Dendritic cell treated with granulocyte-macrophage colony-stimulating factor and Interleukin-4, amounts not matched to agents 40 ng/mL and 50 ng/mL, for 4 days (primary cell): ENCODE results near the gene NWD2.
A peak's percentile ranks its signal among the peaks of the same experiment; 100 is the strongest.
"Not testable (repeated sequence)": the region's sequence is repeated elsewhere in the genome, so short reads cannot be mapped to it uniquely, and the experiment has no call there.

Experiments used
- H3K27ac Mint-ChIP-seq: one replicate; pipeline ENCODE4 v1.8.0; 2022; ENCODE audit warnings: mild to moderate bottlenecking, mixed read lengths
- H3K27me3 Mint-ChIP-seq: one replicate; pipeline ENCODE4 v1.8.0; 2022; ENCODE audit warnings: mild to moderate bottlenecking, mixed read lengths
- H3K36me3 Mint-ChIP-seq: one replicate; pipeline ENCODE4 v1.8.0; 2022; ENCODE audit warnings: low read depth, mixed read lengths
- H3K4me1 Mint-ChIP-seq: one replicate; pipeline ENCODE4 v1.8.0; 2022; ENCODE audit warnings: low read depth, mixed read lengths
- H3K4me3 Mint-ChIP-seq: one replicate; pipeline ENCODE4 v1.8.0; 2022; ENCODE audit warnings: mild to moderate bottlenecking, moderate library complexity, mixed read lengths
- H3K9me3 Mint-ChIP-seq: one replicate; pipeline ENCODE4 v1.8.0; 2022; ENCODE audit warnings: mixed read lengths
- intact Hi-C: fragments of 100-400 bp; cut with micrococcal nuclease; formaldehyde crosslinking; loops from one replicate; pipeline ENCODE4 v1.15.0; 2022

The NWD2 gene

DNA sequence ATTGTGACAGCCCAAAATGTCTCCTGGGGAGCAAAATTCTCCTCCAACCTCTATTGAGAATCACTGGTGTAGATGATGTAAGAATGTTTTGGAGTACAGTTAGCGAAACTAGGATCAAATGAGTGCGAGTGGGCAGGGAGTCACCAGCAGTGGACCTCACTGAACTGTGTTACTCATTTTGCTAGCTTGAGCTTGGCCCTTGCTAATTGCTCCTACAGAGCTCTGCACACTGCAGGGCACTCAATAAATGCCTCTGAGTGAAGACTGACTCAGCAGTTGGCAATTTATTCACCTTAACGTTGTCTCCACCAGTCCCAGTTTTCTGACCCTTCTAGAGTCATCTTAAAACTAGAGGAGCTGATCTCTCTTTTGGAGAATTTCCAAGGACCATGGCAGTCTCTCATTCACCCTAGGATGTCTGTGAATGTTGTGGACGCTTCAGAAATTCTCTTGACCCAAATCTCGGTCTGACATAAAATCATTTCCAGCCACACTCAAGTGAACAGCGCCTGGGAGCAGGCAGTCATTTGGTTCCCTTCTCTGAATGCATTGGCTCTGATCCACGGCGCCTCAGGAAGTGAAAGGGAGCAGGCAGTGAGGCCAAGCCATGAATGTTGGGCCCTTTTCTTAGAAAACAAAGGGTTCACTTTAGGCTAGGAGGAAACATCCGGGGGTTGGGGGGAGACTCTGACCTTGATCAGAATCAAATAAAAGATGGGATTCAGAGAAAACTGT lies 148.1 kb downstream of the NWD2 start:
- Mint-ChIP-seq H3K27me3 (no peaks in the 10 kb centered on the region), H3K9me3 (no peaks in the 10 kb centered on the region), H3K36me3 (no peaks in the 10 kb centered on the region), H3K4me1 (peaks cover 40% of the 10 kb centered on the region), H3K27ac (peak overlapping the region; percentile 39), H3K4me3 (no peak overlapping the region)
- intact Hi-C loops, result loop anchor here (5.0 kb wide), 4 partner anchors 325 to 1100 kb away; no protein-coding TSS in a partner anchor

DNA sequence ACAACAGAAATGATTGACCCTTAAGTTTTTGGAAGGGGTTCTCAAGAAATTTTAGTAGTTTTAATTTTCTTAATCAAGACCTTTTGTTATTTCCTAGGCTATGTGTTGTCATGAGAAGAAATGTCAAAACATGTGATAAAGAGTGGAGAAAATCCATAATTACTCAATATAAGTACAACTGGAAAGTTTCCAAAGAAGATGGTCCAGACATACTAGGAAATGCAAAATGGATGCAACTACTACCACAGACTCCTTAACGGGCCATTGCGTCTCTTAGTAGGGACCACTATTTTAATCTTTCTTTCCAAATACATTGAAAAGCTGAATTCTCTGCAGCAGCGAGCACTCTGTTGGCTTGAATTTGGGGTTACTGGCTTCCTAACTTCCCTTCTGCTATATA lies 148.8 kb downstream of the NWD2 start:
- intact Hi-C loops, result loop anchor here (5.0 kb wide), 4 partner anchors 326 to 1101 kb away; no protein-coding TSS in a partner anchor
- H3K36me3 Mint-ChIP-seq, result no peaks in the 10 kb centered on the region
- H3K27ac Mint-ChIP-seq, result no peak overlapping the region
- no peak overlapping the region for H3K4me3 Mint-ChIP-seq
- no peaks in the 10 kb centered on the region for H3K9me3 Mint-ChIP-seq
- H3K27me3 Mint-ChIP-seq, result no peaks in the 10 kb centered on the region
- H3K4me1 Mint-ChIP-seq, result peaks cover 40% of the 10 kb centered on the region

DNA sequence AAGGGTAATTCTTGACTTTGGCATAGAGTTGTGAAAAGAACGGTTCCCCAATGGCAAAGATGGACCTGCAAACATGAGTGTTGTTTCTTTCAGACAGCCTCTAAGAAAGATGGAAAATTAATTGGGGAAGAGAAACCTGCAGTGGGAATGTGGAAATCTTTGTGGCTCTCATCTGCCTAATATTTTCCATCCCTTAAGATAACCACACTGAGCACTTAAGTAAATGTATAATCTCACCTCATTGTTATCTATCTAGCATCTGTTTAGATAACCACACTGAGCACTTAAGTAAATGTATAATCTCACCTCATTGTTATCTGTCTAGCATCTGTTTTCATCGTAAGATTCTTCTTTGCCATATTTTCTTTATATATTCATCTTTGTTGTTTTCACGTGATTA lies 149.3 kb downstream of the NWD2 start:
- intact Hi-C loops, result loop anchor here (5.0 kb wide), 4 partner anchors 327 to 1102 kb away; no protein-coding TSS in a partner anchor
- no peak overlapping the region for H3K27ac Mint-ChIP-seq
- H3K36me3 Mint-ChIP-seq, result no peaks in the 10 kb centered on the region
- no peaks in the 10 kb centered on the region for H3K27me3 Mint-ChIP-seq
- no peaks in the 10 kb centered on the region for H3K9me3 Mint-ChIP-seq
- peaks cover 36% of the 10 kb centered on the region for H3K4me1 Mint-ChIP-seq
- H3K4me3 Mint-ChIP-seq, result no peak overlapping the region

DNA sequence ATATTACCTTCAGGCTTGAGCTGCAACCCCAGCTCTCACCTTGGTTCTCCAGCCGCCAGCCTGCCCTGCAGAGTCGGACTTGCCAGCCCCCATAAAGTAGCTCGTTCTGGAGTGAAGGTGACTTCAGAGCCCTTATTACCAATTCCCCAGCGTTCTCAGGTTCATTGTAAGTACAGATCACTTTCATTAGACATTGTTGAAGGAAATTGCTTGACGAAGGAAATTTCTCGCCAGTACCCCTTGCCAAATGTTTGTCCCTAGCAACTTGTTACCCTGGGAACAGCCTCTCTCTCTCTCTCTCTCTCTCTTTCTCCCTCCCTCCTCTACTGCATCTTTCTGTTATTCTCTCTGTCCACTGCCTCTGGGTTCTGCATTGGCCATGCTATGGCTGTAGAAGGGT lies 153.0 kb downstream of the NWD2 start:
- Mint-ChIP-seq H3K4me1 (peaks cover 24% of the 10 kb centered on the region), H3K36me3 (no peaks in the 10 kb centered on the region), H3K4me3 (no peak overlapping the region), H3K9me3 (no peaks in the 10 kb centered on the region), H3K27ac (no peak overlapping the region), H3K27me3 (no peaks in the 10 kb centered on the region)
- intact Hi-C loops, result no loop called here

DNA sequence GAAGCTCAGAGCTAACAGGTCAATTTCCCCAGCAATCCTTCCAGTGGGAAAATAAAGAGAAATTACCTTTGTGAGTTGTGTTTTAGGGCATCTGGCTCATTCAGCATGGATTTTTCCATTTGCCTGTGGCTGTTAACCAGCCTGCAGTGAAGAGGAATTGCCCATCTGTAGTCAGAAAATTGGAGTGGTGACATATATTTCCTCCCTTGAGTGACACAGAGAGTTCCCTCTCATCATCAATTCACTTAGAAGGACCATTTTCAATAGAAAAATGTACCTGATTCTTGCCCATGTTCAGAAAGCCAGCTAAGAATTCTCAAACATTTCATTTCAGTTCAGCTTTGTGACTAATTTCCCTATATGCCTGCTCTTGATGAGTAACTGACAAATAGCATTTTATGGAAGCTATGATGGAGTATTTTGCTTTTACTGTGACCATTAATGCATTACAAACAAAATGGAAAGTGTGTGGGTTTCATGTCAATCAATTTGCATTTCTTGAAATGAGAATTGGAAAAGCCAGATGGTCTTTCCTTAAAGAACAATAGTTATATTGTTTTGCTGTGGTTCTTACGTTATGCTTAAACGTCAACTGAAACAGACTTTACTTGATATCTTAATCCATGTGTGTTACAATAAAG lies 155.8 kb downstream of the NWD2 start:
- Mint-ChIP-seq H3K4me1 (peaks cover 6% of the 10 kb centered on the region), H3K27me3 (no peaks in the 10 kb centered on the region), H3K27ac (no peak overlapping the region), H3K4me3 (no peak overlapping the region), H3K9me3 (no peaks in the 10 kb centered on the region), H3K36me3 (no peaks in the 10 kb centered on the region)
- intact Hi-C loops, result no loop called here

DNA sequence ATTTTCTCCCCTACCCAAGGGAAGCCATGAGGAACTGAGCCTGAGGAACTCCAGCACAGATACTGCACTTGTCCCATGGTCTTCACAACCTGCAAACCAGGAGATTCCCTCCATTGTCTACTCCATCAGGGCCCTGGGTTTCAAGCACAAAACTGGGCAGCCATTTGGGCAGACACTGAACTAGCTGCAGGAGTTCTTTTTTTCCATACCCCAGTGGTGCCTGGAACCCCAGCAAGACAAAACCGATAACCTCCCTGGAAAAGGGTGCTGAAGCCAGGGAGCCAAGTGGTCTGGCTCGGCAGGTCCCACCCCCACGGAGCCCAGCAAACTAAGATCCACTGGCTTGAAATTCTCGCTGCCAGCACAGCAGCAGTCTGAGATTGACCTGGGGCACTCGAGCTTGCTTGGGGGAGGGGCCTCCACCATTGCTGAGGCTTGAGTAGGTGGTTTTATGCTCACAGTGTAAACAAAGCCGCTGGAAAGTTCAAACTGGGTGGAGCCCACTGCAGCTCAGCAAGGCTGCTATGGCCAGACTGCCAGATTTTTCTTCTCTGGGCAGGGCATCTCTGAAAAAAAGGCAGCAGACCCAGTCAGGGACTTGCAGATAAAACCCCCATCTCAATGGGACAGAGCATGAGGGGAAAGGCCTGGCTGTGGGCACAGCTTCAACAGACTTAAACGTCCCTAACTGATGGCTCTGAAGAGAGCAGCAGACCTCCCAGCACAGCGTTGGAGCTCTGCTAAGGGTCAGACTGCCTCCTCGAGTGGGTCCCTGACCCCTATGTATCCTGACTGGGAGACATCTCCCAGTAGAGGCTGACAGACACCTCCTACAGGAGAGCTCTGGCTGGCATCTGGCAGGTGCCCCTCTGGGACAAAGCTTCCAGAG lies 163.6 kb downstream of the NWD2 start:
- H3K27ac Mint-ChIP-seq, H3K27me3 Mint-ChIP-seq, H3K9me3 Mint-ChIP-seq, H3K36me3 Mint-ChIP-seq, H3K4me1 Mint-ChIP-seq, H3K4me3 Mint-ChIP-seq, intact Hi-C loops: not testable (repeated sequence)

DNA sequence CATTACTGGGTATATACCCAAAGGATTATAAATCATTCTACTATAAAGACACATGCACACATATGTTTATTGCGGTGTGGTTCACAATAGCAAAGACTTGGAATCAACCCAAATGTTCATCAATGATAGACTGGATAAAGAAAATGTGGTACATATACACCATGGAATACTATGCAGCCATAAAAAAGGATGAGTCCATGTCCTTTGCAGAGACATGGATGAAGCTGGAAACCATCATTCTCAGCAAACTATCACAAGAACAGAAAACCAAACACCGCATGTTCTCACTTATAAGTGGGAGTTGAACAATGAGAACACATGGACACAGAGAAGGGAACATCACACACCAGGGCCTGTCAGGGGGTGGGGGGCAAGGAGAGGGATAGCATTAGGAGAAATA lies 169.1 kb downstream of the NWD2 start:
- H3K9me3 Mint-ChIP-seq, H3K4me3 Mint-ChIP-seq, intact Hi-C loops, H3K4me1 Mint-ChIP-seq, H3K27ac Mint-ChIP-seq, H3K27me3 Mint-ChIP-seq, H3K36me3 Mint-ChIP-seq: not testable (repeated sequence)

DNA sequence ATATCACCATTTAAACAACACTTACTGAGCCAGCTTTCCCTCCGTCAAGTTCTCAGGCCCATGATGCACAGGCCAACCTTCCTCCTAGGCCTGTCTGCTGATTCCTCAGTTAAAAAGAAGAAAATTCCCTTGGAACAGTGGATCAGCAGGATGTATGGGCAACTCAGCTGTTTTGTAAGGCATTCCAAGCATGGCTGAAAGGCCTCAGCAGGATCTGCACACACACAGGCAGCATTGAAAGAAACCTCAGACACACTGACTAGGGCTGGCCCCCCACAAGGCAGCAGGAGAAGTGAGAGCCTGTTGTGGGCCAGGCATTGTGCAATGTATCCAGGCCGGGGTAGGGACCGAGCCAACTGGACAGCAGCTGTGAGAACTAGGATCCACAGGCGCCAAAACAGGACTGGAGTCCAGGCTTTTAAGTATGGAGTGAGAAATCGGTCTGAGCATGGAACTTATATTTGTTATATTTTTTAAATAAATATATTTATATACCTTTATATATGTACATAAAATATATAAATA lies 171.4 kb downstream of the NWD2 start:
- Mint-ChIP-seq H3K36me3 (no peaks in the 10 kb centered on the region), H3K27me3 (no peaks in the 10 kb centered on the region), H3K4me1 (no peaks in the 10 kb centered on the region), H3K27ac (no peak overlapping the region), H3K4me3 (no peak overlapping the region), H3K9me3 (no peaks in the 10 kb centered on the region)
- intact Hi-C loops, result no loop called here

DNA sequence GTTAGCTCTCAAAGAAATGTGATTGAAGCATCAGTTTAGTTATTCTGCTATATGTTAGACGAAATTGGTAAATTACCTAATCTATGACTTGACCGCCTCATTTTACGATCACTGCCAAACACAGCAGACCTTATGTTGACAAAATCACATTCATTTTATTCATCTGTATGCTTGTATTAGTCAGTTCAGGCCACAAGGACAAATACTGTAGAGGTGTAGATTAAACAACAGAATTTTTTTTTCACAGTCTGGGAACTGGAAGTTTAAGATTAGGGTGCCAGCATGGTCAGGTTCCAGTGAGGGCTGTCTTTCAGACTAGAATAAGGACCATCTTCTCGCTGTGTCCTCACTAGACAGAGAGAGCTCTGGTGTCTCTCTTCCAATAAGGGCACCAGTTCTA lies 177.1 kb downstream of the NWD2 start:
- H3K36me3 Mint-ChIP-seq, result no peaks in the 10 kb centered on the region
- intact Hi-C loops, result no loop called here
- H3K27ac Mint-ChIP-seq, result no peak overlapping the region
- H3K4me1 Mint-ChIP-seq, result no peaks in the 10 kb centered on the region
- no peaks in the 10 kb centered on the region for H3K27me3 Mint-ChIP-seq
- no peak overlapping the region for H3K4me3 Mint-ChIP-seq
- no peaks in the 10 kb centered on the region for H3K9me3 Mint-ChIP-seq

DNA sequence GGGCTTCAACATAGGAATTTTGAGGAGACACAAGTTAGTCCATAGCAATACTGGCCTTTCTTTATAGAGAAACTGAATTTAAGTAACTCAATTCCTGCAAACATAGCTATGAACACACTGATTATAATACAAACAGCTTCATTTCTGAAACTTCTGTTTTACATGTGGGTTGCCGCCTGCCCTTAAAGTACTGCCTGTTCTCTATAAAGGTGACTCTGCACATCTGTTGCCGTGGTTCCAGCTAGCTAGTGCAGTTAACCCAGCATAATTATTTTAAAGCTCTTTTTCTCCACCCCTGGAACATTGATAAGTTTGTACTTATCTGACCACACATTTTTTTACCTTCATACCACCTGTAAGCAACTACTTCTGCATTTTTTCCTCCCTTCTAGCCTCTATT lies 177.6 kb downstream of the NWD2 start:
- intact Hi-C loops, result no loop called here
- H3K9me3 Mint-ChIP-seq, result no peaks in the 10 kb centered on the region
- no peaks in the 10 kb centered on the region for H3K4me1 Mint-ChIP-seq
- no peaks in the 10 kb centered on the region for H3K27me3 Mint-ChIP-seq
- no peak overlapping the region for H3K27ac Mint-ChIP-seq
- H3K4me3 Mint-ChIP-seq, result no peak overlapping the region
- no peaks in the 10 kb centered on the region for H3K36me3 Mint-ChIP-seq

DNA sequence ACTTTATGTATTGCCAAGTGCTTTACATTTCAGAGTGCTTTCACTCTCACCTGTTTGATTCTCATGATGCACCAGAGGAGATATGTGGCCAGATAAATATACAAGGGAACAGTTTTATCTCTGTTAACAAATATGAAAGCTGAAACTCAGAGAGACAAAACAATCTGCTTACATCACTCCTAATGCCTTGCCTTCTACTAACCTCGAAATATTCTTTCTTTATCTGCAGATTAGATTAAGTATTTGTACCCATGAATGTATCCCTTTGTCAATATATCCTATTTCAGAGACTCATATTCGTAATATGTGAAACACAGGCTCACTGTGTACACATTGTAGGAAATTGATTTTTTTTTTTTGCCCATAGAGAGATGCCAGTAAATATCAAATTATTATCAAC lies 178.1 kb downstream of the NWD2 start:
- H3K4me1 Mint-ChIP-seq, result no peaks in the 10 kb centered on the region
- H3K36me3 Mint-ChIP-seq, result no peaks in the 10 kb centered on the region
- H3K27me3 Mint-ChIP-seq, result no peaks in the 10 kb centered on the region
- H3K27ac Mint-ChIP-seq, result no peak overlapping the region
- H3K4me3 Mint-ChIP-seq, result no peak overlapping the region
- intact Hi-C loops, result no loop called here
- no peaks in the 10 kb centered on the region for H3K9me3 Mint-ChIP-seq

DNA sequence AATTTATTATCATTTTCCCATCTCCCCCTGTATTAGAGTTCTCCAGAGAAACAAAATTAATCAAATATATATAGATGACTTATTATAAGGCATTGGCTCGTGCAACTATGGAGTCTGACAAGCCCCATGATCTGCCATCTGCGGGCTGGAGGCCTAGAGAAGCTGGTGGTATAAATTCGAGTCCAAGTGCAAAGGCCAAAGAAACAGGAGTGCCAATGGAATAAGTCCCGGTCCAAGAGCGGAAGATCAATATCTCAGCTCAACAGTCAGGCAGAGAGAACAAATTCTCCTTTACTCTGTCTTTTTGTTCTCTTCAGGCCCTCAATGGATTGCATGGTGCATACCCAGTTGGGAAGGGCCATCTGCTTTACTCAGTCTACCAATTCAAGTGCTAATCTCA lies 178.8 kb downstream of the NWD2 start:
- no peaks in the 10 kb centered on the region for H3K9me3 Mint-ChIP-seq

DNA sequence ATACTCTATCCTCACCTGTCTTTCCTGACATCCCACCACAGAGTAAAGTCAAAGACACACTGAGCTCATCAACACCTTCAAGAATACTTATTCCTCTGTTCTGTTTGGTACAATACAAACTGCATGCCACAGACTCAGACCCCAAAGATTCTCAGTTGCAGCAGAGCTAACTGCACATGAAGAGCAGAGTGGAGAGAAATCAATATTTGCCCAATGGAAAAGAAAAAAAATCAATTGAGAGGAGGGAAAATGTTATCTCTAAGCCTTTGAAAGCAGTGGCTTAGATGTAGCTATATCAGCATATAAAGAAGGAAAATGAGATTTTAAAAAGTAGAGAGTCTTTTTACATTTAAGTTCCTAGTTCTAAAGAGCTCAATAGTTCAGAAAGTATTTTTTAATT lies 180.2 kb downstream of the NWD2 start:
- Mint-ChIP-seq H3K9me3 (no peaks in the 10 kb centered on the region), H3K27me3 (no peaks in the 10 kb centered on the region), H3K36me3 (no peaks in the 10 kb centered on the region), H3K4me3 (no peak overlapping the region), H3K4me1 (no peaks in the 10 kb centered on the region), H3K27ac (no peak overlapping the region)
- intact Hi-C loops, result no loop called here

More for the DNA sequence above, 178.8 kb downstream of the NWD2 start:
- Mint-ChIP-seq H3K4me1 (no peaks in the 10 kb centered on the region), H3K27me3 (no peaks in the 10 kb centered on the region), H3K36me3 (no peaks in the 10 kb centered on the region), H3K27ac (no peak overlapping the region), H3K4me3 (no peak overlapping the region)
- intact Hi-C loops, result no loop called here

DNA sequence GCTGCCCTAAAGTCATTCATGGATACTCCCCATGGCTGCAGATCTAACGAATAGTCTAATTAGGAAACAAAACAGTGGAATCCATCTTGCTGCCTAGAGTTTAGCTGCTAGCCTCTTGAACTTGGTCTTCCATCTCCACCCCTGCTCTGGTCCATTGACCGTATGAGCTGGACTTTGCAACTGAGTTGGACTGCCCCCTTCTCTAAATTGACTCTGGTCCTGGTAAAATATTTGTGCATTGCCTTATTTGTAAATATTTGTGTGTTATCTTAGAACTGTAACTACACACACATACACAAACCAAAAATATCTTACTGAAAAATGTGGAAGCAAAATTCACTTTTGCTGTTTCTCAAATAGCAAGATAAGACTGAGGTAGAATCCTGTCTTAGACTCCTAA lies 181.3 kb downstream of the NWD2 start:
- Mint-ChIP-seq H3K4me3 (no peak overlapping the region), H3K36me3 (no peaks in the 10 kb centered on the region), H3K27ac (no peak overlapping the region), H3K27me3 (no peaks in the 10 kb centered on the region), H3K4me1 (peaks cover 1% of the 10 kb centered on the region), H3K9me3 (no peaks in the 10 kb centered on the region)
- intact Hi-C loops, result no loop called here
